HG03066 (cell line): ENCODE results near the gene MTA1.

Source experiments
- ATAC-seq: cut with Tn5 transposase; IDR thresholded peaks from one replicate; pipeline ENCODE4 v1.9.1; 2021; ENCODE audit warnings: low read depth; ENCODE audit not compliant: unreplicated experiment

MTA1 gene

DNA sequence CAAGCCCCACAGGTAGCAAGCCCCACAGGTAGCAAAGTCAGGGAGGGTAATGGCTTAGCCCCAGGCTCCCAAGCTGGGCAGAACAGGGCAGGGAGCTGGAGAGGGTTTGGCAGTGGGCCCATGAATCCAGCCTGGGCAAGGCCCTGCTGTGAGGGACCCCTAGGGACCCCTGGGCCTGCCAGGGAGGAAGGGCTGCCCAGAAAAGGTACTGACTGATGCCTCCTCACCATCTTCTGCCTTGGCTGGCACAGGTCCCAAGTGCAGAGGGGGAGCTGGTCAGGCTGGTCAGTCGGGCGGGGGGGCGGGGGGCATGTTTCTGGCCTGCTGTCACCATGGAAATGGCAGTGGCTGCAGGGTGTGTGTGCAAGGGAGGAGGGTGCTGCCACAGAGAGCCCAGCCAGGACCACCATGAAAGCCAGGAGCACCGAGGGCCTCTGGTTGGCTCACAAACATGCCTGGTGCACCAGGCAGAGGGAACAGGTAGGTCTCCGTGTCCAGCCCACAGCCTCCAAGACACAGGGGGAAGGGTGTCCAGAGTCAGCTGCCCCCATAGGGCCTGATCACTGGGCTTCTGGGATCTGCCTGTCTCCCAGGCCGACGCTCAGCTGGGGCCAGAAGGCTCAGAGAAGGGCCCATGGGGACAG lies 53.5 kb downstream of the MTA1 start:
- ATAC-seq, result no peak

DNA sequence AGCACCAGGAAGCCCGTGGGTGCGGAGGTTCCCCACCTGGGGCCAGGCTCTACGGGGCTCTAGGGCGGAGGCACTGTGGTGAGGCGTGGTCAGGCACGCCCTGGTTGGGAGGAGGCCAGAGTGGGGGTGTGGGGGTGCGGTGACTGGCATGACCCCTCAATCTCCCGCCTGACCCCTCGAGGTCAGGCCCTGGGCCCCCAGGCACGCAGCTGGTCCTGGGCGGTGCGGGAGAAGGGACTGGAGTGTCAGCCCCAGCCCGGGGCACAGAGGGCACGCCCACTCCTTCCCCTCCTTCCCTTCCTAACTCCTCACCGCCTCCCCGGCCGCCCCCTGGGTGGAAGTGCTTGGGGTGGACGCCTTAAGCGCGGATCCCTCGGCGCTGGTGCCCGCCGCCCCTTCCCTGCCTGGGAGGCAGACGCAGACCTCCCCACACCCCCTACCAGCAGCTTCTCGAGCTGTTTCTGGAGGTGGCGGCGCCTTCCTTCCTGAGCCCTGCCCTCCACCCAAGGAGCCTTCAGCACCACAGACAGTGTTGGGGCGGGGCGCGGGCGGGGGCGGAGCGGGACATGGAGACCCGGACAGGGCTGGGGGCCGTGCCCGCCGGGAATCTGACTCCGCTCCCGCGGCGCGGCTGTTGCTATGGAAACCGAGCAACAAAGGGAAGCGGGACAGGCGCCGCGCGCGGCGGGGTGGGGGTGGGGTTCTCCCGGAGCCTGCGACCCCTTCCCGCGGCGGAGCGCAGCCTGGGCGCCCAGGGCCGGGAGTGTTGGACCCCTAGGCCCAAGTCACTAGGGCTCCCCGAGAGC lies 54.3 kb downstream of the MTA1 start:
- ATAC-seq, result no peak

DNA sequence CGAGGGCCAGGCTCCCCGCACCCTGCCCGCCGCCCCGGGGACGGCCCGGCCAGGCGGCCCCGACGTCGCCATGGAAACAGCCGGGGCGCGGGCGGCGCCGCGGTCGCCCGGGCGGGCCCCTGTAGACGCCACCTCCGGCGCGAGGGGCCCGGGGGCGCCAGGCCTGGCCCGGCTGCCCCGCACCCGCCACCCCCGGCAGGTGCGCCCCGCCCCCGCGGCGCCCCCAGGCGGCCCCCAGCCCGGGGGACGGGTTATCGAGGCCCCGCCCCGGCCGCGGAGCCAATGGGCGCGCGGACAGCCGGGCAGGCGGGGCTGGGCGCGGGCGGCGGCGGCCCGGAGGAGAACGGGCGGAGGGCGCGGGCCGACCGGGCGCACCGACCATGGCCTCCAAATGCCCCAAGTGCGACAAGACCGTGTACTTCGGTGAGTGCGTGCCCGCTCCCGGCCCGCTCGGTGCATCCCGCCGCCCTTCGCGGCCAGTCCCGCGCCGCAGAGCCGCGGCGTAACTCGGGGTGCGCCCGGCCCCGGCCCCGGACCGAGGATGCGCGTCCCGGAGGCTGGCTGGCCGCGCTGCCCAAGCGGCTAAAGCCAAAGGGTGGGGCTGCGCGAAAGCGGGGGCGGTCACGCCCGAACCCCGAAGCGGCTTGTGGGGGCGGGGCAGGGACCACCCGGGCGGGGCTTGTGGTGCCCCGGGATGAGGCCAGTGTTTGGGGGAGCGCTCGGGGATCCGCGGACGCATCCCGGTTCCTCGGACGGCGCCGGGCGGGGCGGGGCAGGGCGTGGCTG lies 55.0 kb downstream of the MTA1 start, which contains the start of gene CRIP2:
TSS of gene CRIP2 (plus strand) at position 339 of the 786 bp plus-strand sequence. CDS start at position 381, 42 bp downstream.
- no peak for ATAC-seq

DNA sequence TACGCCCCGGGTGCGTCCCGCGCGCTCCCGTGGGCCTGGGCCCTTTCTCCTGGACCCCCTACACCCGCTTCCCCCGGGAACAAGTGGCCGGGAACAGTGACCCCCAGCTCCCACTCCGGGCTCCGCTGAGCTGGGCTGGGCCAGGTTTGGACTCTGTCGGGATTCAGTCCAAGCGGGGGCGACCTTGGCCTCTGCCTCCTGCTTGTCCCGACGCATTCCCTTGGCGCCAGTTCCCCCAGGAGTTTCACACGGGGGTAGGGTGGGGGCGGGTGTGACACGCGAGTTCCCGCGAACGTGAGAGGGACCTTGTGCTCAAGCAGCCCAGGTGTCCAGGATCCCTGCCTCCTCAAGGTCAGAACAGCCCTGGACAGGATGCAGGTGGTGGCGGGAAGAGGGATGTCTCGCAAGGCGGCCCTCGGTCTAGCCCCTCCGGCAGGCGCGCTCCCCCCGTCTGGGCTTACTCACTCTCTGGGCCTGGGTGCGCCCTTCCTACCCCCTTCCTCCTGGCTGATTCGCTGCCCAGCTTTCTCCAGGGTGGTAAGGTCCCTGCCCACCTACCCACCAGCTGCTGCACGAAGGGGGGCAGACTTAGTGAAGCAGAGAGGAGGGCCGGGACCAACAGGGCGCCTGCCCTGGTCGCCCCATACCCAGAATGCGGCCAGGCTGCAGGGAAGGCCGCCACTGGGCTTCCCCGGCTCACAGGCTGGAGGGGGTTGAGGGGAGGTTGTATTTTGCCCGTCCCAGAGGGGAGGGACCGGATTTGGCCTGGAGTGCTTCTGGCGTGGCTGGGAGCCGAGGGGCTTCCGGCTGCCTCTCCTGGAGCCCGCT lies 55.9 kb downstream of the MTA1 start:
- ATAC-seq, result no peak

DNA sequence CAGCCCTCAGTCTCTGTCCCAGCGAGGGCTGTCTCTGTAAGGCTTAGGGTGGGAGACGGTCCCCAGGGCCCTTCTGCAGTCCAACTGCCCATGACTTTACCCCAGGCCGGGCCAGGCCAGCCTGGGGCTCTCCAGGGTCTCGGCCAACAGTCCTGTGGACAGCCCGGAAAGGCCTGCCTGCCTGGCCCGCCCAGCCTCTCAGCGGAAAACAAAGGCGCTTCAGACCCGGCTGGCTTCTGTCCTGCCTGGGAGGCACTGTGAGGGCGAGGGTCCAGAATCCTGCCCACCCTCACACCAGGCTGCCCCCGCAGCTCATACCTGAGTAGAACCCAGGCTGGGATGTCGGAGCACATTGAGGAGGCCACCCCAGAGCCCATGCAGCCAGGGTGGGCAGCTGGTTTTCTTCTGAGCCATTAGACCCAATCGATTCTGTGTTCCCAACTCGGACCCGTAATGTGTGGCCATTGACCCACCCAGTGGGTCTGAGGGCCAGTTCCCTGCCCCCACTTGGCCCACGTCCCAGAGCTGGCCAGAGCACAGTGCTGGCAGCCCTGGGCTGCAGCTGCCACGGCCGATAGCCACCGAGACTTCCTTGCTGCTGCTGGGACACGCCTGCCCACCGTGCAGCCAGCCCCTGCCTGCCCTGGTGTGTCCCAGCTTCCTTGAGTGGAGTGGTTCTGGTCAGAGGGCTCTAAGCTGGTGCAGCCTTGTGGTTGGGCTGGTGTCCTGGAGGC lies 56.6 kb downstream of the MTA1 start:
- ATAC-seq, result no peak

DNA sequence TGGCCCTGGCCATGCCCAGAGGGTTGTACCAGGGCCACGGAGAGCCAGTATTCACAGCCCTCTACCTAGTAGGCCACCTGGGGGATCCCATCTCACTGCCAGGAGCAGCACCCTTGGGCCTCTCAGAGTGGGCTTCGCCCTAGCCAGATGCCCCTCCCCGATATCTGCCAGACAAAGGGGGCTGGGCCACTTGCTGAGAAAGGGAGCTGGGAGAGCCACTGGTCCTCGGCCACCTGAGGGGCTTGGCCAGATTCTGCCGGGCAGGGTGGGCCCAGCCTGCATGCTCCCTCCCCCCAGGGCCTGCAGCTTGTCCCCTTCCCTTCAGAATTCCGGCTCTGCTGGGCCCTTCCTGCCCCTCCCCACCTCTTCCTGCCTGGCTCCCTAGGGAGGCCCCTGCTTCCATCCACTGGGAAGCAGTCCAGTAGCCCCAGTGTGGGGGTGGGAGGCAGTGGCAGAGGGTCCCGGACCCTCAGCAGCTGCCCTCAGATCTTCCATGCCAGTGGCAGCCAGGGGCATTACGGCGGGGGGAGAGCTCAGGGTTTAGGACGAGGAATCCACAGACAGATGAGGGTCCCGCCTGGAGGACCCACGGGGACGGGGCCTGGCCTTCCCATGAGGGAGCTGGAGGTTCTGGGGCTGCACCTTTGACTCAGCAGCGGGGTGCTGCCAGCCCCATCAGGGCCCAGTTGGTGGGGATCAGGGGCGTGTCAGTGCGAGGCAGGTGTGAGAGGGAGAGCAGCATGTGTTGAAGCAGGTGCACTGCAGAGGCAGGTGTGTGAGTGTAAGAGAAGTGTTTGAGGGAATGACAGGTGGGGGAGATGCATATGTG lies 57.4 kb downstream of the MTA1 start:
- no peak for ATAC-seq

DNA sequence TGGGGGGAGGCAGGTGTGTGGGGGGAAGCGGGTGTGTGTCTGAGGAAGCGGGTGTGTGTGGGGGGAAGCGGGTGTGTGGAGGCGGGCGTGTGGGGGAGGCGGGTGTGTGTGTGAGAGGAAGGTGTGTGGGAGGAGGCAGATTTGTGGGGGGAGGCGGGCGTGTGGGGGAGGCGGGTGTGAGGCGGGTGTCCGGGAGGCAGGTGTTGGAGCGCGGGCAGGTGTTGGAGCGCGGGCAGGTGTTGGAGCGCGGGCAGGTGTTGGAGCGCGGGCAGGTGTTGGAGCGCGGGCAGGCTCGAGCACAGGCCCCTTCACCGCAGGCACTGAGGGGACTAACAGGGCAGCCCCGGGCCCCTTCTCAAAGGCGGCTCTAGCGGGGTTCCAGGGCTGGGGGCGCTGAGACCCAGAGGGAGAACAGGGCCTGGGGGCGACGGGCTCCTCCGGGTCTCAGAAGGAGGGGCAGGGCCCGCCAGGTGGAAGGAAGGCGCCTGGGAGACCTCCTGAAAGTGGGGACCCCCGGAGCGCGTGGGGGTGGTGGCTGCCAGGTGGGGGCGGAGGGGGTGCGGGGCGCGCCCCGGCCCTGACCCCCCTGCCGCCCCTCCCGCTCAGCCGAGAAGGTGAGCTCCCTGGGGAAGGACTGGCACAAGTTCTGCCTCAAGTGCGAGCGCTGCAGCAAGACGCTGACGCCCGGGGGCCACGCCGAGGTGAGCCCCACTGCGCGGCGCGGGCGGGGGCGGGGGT lies 58.2 kb downstream of the MTA1 start:
- ATAC-seq, result no peak

DNA sequence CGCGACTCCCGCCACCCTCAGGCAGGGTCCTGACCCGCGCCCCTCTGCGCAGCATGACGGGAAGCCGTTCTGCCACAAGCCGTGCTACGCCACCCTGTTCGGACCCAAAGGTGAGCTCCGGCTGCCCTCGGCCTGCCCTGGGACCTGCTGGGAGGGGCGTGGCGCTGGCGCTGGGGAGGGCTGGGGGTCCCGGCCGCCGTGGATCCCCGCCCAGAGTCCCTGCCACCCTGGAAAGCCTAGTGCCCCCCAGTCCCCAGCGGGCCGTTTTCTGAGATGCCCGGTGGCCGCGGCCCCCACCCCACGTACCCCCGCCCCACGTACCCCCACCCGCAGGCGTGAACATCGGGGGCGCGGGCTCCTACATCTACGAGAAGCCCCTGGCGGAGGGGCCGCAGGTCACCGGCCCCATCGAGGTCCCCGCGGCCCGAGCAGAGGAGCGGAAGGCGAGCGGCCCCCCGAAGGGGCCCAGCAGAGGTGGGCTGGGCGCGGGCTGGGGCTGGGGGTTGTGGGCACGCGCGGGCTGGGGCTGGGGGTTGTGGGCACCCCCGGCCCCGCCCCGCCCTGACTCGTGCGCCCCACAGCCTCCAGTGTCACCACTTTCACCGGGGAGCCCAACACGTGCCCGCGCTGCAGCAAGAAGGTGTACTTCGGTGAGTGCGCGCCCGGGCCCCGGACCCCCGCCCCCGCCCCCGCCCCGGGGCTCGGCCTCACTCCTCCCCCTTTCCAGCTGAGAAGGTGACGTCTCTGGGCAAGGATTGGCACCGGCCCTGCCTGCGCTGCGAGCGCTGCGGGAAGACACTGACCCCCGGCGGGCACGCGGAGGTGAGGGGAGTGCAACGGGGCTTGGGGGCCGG lies 59.0 kb downstream of the MTA1 start:
- ATAC-seq, result no peak

DNA sequence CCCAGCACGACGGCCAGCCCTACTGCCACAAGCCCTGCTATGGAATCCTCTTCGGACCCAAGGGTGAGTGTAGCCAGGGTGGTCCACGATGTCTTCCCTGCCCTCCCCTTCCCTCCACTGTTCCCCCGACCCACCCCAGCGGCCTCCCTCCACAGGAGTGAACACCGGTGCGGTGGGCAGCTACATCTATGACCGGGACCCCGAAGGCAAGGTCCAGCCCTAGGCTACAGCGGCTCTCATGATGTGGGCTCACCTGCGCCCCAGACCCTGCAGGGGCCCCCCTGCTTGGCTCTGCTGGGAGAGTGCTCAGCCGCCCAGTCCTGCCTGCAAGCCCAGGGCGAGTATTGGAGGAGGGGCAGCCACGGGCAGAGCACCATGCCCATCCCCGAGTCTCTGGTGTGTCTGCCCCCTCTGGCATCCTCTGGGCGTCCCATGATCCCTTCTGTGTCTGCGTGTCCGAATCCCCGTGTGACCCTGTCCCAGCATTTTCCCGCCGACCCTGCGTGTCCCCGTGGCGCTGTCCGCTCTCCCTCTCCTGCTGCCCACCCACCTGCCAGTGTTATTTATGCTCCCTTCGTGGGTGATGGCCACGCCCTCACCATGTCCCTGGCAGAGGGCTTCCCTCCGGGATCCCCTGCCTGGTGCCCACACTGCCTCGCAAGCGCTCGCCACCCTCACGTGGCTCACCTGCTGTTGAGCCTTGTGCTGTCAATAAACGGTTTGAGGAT lies 60.0 kb downstream of the MTA1 start:
- no peak for ATAC-seq

DNA sequence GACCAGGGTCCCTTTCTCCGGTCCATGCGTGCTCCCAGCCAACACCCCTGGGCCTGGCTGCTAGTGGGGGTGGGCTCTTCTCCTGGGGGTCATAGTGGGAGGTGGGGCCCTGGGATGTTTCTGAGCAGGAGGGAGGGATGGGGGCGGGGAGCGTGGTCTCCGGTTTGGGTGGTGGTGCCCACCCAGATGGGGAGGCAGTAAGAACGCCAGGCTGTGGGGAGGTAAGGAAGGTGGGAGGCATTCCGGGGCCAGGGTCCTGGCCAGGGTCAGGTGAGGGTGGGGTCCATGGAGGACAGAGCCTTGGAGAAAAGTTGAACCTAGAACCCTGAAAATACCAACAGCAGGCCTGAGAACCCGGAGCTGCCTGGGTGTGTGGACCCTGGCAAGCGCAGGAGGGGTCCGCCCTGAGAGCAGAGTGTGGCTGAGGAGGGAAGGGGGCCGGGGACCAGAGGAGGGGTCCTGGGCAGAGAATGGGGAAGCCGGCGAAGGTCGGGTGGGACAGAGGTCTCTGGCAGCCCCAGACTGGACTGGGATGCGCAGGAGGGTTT lies 60.6 kb downstream of the MTA1 start:
- ATAC-seq, result no peak

DNA sequence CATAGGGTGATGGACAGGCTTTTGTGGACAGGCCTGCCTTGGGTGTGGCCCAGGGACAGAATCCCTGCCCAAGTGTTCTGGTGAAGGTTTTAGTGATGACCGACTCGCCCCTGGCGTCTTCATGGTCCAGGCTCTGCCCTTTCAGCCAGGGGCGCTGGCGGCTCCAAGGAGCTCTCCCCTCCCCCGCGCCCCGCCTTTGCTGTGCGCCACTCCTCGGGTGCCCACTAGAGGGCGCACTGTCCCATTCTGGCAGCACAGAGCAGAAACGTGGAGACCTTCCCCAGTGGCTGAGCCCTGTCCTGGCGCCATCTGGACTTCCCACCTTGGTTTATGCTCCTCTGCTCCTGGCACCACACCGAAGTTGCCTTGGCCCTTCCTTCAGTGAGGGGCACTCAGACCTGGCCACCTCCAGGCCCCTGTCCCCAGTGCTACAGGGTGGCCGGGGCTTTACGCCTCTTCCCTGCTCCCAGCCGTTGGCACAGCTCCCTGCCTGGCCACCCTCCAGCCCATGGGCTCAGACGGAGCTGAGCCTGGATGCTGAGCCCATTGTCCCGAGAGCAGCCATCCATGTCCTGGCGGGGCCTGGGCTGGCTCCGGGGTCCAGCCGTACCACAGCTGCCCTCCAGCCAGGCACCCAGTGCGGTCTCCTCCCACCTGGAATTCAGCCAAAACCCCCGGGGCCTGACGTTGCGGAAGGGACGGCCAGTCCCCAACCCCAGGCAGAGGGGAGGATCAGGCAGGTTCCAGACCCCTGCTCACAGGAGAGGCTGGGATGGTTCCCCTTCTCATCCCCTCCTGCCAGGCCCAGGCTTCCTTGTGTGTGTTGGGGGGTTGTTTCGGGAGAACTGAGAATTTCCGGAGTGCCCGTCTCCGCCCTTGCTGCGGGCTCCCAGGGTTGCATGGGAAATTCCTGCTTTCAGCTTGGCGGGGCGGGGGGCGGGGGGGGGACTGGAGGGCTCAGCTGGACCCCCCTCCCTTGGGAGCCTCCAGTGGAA lies 61.5 kb downstream of the MTA1 start:
- ATAC-seq, result no peak

DNA sequence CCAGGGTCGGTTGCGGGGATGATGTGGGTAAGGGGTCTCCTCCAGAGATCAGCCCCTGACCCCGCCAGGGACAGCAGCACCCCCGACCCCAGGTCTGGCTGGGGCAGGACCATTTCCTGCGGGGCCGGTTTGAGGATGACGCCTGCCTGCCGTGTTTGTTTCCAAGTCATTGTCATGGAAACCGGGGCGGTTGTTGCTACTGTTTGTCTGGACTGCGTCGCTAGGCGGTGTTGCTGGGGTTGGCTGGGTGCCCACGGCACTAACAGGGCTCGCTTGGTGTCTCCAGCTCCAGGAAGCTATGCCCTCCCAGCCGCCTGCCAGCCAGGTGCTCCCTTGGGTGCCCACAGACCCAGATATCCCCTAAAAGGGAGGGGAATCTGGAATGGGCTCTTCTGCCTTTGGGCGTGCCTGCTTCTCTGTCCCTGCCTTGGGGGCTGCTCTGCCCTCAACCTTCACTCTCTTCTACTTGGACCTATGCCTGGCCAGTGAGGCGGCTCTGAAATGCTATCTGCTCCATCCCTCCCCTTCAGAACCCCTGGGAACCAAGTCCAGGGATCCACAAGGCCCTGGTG lies 62.3 kb downstream of the MTA1 start:
- ATAC-seq, result peak; percentile 58

DNA sequence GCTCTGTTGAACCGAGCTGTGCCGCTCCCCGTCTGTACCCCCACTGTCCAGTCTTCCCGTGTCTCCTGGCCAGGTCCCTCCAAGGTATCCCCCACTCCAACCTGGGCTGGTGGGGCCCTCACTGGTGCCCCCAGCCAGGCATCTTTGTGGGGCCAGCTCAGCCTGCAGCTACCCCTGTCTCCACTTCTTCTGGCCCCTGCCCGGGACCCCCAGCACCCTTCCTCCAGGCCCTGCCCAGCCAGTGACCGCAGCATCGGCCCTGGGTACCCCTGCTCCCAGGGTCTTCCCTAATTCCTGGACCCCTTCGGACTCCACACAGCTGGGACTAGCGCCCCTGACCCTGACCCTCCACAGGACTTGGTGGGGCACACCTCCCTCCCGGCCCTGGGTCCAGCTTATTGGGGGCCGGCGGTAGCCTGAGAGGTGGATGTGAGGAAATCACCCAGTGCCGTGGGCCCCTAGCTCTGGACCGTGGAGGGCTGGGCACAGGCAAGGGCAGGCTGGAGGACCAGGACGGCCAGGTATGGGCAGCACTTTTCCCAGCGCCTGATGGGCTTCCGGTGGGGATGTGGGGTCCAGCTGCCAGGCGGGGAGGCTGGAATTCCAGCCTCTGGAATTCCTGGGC lies 63.0 kb downstream of the MTA1 start:
- no peak for ATAC-seq

DNA sequence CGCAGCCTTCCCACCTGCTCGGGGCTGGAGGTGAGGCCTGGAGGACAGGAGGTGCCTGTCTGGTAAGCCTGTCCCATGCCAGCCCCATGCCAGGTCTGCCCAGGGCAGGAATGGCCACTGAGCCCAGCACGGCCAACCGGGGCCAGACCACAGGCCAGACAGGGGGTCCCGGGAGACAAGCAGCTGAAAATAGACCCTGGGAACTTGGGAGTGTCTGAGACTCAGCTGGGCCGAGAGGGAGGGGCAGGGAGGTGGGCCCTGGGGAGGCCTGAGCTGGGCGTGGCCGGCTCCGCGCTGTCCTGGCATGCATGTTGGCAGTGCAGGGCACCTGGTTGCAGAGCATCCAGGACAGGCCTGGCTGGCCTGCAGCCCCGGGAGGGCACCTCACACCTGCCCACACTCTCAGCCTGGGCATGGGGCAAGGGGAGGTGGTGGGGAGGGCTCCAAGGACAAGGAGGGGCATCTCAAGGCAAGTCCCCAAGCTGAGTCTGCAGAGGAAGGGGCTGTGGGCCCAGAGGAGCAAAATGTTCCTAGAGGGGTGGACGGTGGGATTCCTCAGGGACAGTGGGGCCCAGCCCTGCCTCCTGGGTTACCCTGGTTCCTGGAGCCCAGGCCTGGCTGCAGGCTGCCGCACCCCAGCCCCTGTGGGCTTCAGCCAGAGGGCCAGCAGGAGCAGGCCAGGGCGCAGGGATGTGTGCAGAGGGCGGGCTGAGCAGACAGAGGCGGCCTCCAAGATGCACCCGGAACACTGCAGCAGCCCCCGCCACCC lies 63.9 kb downstream of the MTA1 start:
- ATAC-seq, result no peak
